Activated T-cell treated with anti-CD3 and anti-CD28 coated beads for 48 hours (primary cell): ENCODE measurements around the gene FASLG.
A peak's percentile ranks its signal among the peaks of the same experiment; 100 is the strongest.
"Not testable (repeated sequence)": the region's sequence is repeated elsewhere in the genome, so short reads cannot be mapped to it uniquely, and the experiment has no call there.

Source experiments
- DNase-seq: peaks from one replicate; pipeline ENCODE4 v3.0.0-alpha.2; 2020; ENCODE audit warnings: low read depth

FASLG gene, protein sequence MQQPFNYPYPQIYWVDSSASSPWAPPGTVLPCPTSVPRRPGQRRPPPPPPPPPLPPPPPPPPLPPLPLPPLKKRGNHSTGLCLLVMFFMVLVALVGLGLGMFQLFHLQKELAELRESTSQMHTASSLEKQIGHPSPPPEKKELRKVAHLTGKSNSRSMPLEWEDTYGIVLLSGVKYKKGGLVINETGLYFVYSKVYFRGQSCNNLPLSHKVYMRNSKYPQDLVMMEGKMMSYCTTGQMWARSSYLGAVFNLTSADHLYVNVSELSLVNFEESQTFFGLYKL

DNA sequence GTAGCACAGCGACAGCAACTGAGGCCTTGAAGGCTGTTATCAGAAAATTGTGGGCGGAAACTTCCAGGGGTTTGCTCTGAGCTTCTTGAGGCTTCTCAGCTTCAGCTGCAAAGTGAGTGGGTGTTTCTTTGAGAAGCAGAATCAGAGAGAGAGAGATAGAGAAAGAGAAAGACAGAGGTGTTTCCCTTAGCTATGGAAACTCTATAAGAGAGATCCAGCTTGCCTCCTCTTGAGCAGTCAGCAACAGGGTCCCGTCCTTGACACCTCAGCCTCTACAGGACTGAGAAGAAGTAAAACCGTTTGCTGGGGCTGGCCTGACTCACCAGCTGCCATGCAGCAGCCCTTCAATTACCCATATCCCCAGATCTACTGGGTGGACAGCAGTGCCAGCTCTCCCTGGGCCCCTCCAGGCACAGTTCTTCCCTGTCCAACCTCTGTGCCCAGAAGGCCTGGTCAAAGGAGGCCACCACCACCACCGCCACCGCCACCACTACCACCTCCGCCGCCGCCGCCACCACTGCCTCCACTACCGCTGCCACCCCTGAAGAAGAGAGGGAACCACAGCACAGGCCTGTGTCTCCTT, at the start of gene FASLG:
Gene FASLG (plus strand): TSS at position 233 of the 583 bp plus-strand sequence. CDS start 99 bp downstream, at position 332.
- DNase-seq, result peak; percentile 52

DNA sequence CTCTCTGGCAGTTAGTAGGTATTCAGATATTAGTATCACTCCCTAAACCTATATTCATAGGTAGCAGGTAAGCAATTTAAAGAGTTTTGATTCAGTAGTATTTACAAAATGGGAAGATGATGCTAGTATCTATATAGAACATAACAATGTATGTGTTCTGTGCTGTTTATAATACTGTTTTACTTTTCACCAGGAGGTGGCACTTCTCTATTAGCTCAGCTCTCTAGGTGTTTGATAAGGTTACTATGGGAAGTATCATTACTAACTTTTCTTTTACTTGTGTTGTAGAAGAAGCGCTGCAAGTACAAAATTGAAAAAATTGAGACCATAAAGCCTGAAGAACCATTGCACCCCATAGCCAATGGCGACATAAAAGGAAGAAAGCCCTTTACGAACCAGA, 49.4 kb upstream of the FASLG start:
- DNase-seq, result no peak

DNA sequence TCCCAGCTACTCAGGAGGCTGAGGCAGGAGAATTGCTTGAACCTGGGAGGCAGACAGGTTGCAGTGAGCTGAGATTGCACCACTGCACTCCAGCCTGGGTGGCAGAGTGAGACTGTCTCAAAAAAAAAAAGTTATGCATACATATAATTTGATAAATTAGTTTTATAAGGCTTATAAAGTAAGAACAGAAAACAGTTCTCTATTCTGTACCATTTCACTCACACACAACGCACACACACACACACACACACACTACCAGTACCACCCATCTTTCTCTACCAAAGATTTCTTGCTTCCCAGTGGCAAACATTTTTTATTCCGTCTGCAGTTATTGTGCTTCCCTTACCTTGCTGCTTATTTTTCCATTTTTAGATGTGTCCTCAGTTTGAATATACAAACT, 46.4 kb upstream of the FASLG start:
- DNase-seq, result no peak

DNA sequence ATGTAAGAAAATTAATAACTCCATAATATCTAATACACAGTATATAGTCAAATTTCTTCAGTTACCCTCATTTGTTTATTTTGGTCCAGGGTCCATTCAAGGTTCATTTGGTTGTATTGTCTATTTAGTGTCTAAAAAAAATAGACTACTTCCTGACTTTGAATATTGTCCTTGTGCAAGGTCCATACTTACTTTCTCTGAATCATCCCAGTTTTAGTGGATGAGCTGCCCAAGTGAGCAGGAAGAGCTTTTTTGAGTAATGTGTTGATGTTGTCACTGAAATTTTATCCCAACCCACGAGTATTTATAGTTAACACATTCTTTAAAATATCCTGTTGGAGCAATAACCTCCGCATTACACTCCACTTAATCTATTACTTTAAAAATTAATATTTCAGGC, 45.6 kb upstream of the FASLG start:
- DNase-seq, result no peak

DNA sequence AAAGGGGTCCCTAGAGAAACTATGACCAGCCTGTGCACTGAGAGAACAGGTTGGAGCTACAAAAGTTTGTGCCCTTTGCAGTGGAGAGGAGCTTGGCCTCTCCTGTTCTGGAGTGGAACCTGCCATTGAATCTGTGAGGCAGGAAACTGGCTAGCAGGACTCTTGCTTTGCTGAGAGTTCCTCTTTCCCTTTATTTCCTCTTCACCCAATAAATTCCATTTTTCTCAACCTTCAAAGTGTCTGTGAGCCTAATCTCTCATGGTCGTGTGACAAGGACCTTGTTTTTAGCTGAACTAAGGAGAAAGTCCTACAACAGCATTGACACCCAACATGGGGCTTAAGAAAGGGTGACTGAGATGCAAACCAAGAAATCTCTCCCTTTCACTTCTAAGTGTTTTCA, 42.7 kb upstream of the FASLG start:
- DNase-seq, result no peak

DNA sequence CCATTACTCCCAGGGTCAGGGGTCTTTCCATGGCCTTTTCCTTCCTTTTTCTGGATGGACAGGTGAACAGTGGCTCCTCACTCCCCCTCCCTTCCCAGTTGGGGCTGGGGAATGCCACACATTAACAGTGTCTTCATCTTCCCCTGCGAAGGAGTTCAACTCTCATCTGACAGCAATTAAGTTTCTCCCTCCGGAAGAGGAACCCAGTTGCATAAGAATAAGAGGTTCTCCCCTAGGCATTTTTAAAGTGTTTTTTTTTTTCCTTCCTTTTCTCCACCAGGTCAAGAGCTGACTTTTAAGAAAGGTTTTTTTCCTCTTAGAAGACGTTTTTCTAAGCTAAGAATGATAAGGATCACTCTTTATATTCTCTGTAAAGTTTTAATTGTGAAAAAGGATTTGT, 42.3 kb upstream of the FASLG start:
- no peak for DNase-seq

DNA sequence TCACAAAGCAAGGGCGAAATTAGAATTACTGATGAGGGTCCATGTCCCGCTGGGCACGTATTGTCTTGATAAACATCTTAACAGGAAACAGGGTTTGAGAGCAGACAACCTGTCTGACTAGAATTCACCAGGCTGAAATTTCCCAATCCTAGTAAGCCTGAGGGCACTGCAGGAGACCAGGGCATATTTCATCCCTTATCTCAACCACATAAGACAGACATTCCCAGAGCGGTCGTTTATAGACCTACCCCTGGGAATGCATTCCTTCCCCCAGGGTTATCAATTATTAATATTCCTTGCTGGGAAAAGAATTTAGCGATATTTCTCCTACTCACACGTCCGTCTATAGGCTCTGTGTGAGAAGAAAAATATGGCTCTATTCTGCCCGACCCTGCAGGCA, 38.3 kb upstream of the FASLG start:
- DNase-seq, result not testable (repeated sequence)

DNA sequence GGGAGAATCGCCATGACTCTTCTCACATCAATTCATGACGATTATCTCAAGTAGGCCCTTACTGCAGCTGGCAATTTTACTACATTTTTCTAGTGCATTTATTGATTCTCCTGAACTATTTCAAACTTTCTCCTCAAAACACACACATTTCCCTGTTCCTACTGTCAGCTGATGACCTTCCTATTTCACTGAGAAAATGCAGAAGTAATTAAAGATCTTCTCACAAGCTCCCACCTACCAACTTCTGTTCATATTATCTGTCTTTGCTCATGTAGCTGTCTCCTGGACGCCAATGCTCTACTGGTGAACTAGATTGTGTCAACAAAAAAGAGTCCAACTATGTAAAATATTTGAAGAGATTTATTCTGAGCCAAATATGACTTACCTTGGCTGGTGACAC, 36.4 kb upstream of the FASLG start:
- no peak for DNase-seq

DNA sequence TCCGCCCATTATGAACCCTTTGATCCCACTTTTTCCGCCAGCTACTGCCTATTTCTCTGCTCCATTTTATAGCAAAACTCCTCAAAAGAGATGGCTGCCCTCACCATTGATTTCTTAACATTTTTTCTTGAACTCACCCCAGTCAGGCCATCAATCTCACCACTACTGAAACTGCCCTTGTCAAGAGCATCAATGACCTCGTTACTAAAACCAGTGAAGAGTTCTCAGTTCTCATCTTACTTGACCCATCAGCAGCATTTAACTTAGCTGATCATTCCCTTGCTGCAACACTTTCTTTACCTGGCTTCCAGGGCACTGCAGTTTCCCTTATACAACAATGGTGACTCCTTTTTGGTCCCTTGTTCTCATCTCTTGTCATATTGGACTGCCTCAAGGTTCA, 35.2 kb upstream of the FASLG start:
- DNase-seq, result no peak

DNA sequence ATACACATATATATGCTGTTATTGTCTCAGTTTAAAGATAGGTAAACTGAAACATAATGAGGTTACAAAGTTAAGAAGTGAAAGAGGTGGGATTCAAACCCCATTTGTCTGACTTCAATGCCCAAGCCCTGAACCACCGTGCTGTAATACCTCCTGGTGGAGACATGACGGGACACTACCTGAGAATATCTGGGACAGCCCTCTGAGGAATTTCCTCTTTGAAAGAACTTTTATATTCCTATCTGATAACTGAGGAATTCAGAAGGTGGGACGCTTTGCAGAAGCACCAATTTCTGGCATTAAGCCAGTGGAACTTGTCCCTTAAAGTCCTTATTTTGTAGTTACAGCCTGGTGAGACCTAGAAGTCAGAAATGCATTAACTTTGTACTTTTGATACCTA, 32.1 kb upstream of the FASLG start:
- no peak for DNase-seq

DNA sequence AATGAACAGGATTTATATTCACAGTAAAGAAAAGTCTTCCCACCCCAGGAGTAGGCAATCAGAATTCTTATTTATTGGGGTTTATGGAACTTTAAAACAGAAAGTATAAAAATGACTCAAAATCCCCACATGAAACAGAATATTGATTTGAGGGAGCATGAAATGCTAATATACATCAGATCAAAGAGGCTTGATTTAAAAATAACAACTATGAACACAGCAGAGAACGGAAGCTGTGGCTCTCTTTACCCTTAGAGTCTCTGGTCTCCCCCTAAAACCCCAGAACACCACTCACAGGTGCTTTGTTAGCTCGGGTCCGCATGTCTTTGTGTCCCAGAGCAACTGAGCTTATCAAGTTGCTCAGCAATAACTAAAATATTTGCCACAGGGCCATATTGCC, 31.2 kb upstream of the FASLG start:
- DNase-seq, result no peak

DNA sequence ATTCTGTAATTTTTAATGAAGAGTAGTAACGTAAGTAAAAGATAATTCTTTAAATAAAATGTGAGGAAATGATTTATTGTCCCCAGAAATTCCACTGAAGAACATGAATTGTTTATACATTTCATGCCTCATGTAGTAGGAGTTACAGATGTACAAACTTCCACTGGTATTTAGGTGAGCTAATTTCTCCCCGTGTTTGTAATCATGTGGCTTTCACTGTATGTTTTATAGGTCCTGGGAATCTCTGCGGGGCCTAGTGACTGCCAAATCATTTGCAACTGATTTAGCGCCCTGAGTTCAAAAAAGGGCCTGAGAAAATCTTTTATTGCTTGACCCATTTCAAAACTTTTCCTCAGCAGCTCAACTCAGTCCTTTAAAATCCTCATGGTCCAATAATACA, 30.5 kb upstream of the FASLG start:
- no peak for DNase-seq

DNA sequence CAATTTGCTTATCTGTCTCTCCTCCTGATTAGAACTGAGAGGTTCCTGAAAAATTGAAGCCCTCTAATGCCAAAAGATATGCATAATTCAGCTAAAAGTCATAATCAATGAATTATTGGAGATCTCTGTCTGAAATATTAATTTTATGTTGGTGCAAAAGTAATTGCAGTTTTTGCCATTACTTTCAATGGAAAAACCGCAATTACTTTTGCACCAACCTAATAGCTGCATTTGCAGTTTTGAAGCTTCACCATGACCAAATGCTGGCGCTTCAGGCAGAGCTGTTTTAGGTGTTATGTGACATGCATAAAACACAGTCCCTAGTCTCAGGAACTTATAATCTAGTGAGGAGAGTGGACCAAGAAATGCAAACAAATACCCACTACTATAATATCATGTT, 29.7 kb upstream of the FASLG start:
- no peak for DNase-seq

DNA sequence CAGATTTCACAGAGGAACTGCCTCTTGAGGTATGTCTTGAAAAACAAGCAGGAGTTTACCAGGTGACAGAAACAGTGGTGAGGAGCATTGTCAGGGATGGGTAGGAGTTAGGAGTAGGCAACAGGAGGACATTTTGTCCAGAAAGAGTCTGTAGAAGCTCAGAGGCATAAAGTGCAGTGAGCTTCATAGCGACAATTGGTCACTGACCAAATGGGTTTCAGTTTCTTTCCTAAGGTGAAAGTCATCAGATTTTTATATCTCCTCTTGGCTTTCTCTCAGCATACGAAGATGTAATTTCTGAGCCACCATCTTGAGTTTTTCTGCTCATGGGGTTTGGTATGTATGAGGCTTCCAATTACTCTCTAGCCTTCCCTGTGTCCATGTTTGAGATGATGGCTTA, 29.3 kb upstream of the FASLG start:
- DNase-seq, result no peak

DNA sequence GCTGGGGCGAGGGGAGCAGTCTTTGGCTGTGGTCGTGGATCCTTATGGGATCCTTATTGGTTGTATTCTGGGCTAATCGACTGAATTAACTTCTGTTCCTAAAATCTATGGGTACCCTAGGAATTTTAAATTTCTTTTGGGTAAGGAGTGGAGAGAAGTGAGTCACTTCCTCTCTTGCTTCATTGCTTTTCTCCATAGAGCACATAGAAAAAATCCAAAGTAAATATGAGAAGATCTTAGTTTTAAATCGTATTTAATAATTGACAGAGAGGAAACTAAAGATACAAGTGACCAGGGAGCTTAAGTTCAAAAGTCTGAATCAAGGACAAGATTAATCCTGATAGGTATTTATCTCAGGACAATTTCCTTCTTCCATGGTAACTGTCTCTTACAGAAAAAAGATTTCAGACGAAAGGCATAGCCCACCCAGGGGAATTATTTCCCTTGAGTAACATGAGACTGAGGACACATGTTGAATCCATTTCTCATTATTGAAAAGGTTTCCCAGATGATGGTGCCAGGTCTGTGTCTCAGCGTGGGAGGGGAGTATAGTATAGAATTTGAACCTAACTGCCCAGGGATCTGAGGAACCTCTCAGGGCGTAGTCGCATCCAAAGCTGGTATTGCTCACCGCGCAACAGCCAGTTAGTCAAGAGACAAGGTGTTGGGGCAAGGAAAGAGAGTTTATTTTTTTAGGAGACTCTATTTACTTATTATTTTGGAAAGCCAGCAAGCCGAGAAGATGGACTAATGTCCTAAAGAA, 28.7 kb upstream of the FASLG start:
- DNase-seq, result no peak

DNA sequence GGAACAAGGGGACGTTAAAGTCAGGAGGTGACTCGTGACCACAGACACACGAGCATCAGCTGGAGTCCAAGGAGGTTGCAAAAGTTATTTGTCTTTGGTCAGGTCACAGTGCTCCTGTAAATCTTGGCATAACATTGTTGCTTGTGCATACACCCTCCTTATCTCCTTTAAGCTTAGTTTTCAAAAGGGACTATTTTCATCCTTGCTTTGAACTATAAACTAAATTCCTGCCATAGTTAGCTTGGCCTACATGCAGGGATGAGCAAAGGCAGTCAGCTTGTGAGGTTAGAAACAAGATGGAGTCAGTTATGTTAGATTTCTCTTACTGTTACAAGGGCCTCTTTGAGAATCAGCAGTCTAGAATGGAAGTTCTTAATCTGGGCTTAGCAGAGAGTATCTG, 28.0 kb upstream of the FASLG start:
- no peak for DNase-seq

DNA sequence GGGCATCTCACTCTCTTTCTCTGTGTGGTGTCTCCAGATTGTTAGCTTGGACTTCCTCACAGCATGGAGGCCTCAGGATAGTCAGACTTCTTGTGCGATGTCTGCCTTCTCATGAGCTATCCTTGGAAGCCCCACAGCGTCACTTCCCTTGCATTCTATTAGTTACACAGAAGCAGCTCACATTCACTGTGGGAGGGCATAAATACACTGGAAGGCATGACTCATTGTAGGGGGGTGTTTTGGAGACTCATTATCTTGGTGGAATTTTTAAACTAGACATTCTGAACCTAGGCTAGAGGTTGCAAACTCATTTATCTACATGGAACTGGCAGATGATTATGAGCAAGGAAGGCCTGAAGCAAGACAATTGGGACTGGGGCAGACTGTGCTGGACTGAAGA, 21.4 kb upstream of the FASLG start:
- no peak for DNase-seq

DNA sequence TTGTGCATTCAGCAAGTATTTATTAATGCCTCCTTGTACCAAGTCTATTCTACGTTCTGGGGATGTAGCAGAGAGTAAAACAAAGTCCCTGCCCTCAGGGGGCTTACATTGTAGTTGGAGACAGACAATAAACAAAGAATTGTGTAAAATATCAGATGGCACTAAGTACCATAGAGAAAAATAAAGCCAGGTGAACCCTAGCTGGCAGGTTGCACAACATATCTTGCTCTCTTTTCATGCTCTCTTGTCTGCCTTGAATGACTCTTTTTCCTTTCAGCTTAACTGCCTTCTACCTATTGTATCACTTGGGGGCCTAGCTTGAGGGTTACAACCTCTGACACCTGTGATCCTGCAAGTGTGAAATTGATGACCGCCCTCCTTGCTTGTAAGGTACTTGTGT, 20.7 kb upstream of the FASLG start:
- no peak for DNase-seq

DNA sequence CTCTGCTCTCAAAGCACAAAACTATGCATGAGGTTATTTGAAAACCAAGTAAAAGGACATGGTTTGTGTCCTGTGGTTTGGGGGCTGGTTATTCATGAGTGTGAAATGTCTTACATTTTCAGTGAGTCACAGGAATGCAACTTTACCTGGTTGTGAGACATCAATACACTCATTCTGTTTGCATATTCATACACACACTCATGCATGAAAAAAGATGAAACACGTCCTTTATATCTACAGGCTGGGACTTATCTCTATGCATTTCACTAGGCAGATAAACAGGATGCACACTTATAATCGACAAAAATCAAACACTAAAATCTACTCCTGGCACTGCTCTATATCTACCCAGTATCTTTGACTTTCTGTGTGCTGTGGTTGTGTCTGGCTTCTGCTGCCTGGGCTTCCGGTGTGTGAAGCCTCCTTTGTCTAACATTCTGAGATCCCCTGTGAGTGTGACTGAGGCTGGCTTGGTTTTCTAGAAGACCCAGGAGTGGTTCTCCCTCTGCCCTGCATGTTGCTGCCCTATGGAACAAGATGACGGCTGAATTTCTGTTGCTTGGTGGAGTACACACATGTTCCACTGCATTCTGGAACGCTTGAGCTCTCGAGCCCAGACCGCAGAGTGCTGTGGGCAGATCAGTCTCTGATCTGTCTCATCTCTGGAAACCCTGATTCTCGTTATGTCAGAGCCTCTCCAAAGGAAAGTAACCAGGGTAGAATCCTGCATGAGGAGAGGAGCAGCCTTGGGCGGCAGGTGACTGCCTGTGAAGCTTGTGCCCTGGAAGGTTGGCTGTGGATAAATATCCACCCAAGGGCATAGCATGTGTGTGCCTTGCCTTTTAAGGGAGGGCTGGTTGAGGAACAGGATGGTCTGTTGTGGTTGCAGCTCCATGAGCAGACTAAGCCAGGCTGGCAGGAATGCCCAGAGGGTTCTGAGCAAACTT, 19.7 kb upstream of the FASLG start:
- peak; percentile 74 for DNase-seq

DNA sequence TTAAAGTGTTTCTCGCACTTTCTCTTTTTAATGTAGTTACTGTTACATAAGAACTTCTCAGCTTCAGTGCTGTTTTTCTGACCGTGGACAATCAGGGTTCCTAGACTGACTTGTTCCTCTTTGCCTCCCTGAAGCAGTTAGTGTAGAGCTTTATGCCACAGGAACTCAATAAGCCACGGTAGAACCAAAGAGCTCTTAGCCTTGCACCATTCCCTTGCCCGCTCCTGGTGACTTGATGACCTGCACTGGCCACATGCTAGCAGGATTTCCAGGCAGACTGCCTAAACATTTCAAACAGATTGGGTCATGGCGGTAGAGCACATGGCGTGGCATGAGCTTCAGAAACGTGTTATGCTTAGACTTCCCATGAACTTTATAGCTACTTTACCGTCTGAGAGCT, 18.8 kb upstream of the FASLG start:
- no peak for DNase-seq

DNA sequence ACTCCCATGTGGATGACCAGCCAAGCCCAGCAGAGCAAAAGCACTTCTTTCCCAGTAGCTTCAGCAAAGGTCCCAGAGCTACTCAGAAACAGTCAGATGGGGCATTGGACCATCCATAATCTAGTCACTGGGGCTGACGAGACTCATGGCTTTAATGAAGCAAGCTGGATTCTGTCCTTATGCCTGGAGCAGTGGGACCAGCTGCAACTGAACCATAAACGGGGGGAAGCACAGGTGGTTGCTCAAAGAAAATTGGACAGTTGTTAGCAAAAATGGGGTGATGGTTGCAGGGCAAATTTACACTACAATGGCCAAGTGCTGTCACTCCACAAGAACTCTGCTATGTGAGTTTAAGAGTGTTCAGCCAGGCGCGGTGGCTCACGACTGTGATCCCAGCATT, 17.4 kb upstream of the FASLG start:
- DNase-seq, result no peak

DNA sequence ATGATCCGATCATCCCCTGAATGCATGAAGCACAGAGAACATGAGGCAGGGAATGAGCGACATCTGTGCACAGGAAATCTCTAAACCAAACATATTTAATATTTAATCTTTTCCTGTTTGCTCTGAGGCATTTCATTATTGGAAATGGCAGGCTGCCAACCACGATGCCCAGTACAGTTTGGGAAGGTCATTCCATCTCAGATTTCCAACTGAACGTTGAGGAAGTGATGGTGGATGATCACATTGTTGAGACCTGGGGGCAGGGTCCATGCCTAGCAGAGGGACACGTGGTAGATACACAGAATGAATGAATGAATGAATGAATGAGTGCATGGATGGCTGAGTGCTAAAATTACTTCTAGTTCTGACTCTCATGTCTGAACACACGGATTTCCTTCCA, 15.9 kb upstream of the FASLG start:
- DNase-seq, result no peak
